Mesenchymal stem cell (in vitro differentiated cells and primary cell): Measurements from ENCODE around the gene REX1BD.

Experiments used
- DNase-seq: peaks from one replicate; pipeline ENCODE4 v3.0.0-alpha.2; 2013
- H2AFZ ChIP-seq: one replicate; pipeline ENCODE4 v1.6.1; 2013; ENCODE audit warnings: low read depth, mild to moderate bottlenecking, control low read depth, inconsistent platforms, low read length, moderate library complexity
- H2AK5ac ChIP-seq: 2 replicates; pipeline ENCODE4 v1.6.1; 2013; ENCODE audit warnings: low read length, moderate library complexity, mild to moderate bottlenecking, inconsistent platforms; ENCODE audit not compliant: severe bottlenecking
- H2BK120ac ChIP-seq: one replicate; pipeline ENCODE4 v1.6.1; 2013; ENCODE audit warnings: low read depth, mild to moderate bottlenecking, inconsistent platforms, low read length, moderate library complexity
- H2BK12ac ChIP-seq, 2 experiments: one replicate each; pipeline ENCODE4 v1.6.1; 2013; ENCODE audit warnings: inconsistent platforms in 2 of 2, low read length in 2 of 2, mild to moderate bottlenecking in 2 of 2, moderate library complexity in 2 of 2, control low read depth in 1 of 2
- H2BK15ac ChIP-seq: one replicate; pipeline ENCODE4 v1.6.1; 2013; ENCODE audit warnings: mild to moderate bottlenecking, low read depth, inconsistent platforms; ENCODE audit not compliant: poor library complexity, severe bottlenecking
- H2BK5ac ChIP-seq: 2 replicates; pipeline ENCODE4 v1.6.1; 2013; ENCODE audit warnings: low read depth, mild to moderate bottlenecking, low read length, control low read depth, inconsistent platforms; ENCODE audit not compliant: poor library complexity, severe bottlenecking
- H3K14ac ChIP-seq, 2 experiments: one replicate each; pipeline ENCODE4 v1.6.1; 2013; ENCODE audit warnings: inconsistent platforms in 2 of 2, low read length in 2 of 2, control low read depth in 1 of 2, mild to moderate bottlenecking in 1 of 2, moderate library complexity in 1 of 2
- H3K18ac ChIP-seq, 2 experiments: one replicate each; pipeline ENCODE4 v1.6.1; 2013; ENCODE audit warnings: inconsistent platforms in 2 of 2, low read length in 2 of 2, control low read depth in 1 of 2, low read depth in 1 of 2, mild to moderate bottlenecking in 1 of 2
- H3K23ac ChIP-seq, 2 experiments: one replicate each; pipeline ENCODE4 v1.6.1; 2013; ENCODE audit warnings: inconsistent platforms in 2 of 2, low read length in 2 of 2, mild to moderate bottlenecking in 2 of 2, moderate library complexity in 2 of 2, control low read depth in 1 of 2
- H3K27ac ChIP-seq: 2 replicates; pipeline ENCODE4 v1.5.1; 2013; ENCODE audit warnings: mild to moderate bottlenecking, moderate library complexity, low read length, control low read depth, inconsistent platforms; ENCODE audit not compliant: poor library complexity, severe bottlenecking
- H3K27me3 ChIP-seq, 2 experiments: 2 replicates each; pipeline versions ENCODE4 v1.6.1 to v1.7.0; 2013; ENCODE audit warnings: low read length in 2 of 2, mild to moderate bottlenecking in 2 of 2, moderate library complexity in 2 of 2, control low read depth in 1 of 2, inconsistent platforms in 1 of 2; ENCODE audit not compliant: control insufficient read depth in 1 of 2, insufficient read depth in 1 of 2
- H3K36me3 ChIP-seq, 2 experiments: 2 replicates each; pipeline versions ENCODE4 v1.6.1 to v1.7.0; 2013; ENCODE audit warnings: low read length in 2 of 2, control low read depth in 1 of 2, inconsistent platforms in 1 of 2, low read depth in 1 of 2, mild to moderate bottlenecking in 1 of 2; ENCODE audit not compliant: insufficient read depth in 2 of 2, control insufficient read depth in 1 of 2
- H3K4ac ChIP-seq, 2 experiments: one replicate each; pipeline ENCODE4 v1.6.1; 2013; ENCODE audit warnings: inconsistent platforms in 2 of 2, low read length in 2 of 2, mild to moderate bottlenecking in 2 of 2, moderate library complexity in 2 of 2, control low read depth in 1 of 2, low read depth in 1 of 2
- H3K4me1 ChIP-seq: 2 replicates; pipeline ENCODE4 v1.6.1; 2013; ENCODE audit warnings: low read depth, low read length, control low read depth; ENCODE audit not compliant: control insufficient read depth, insufficient read depth
- H3K4me2 ChIP-seq: 2 replicates; pipeline ENCODE4 v1.6.1; 2013; ENCODE audit warnings: low read length, mild to moderate bottlenecking, inconsistent platforms; ENCODE audit not compliant: poor library complexity, severe bottlenecking
- H3K4me3 ChIP-seq, 2 experiments: 2 replicates each; pipeline versions ENCODE4 v1.5.1 to v1.7.0; 2013; ENCODE audit warnings: low read length in 2 of 2, mild to moderate bottlenecking in 2 of 2, control low read depth in 1 of 2, low read depth in 1 of 2; ENCODE audit not compliant: insufficient read depth in 1 of 2
- H3K79me1 ChIP-seq: replicated peaks from 2 replicates; pipeline ENCODE4 v1.6.1; 2013; ENCODE audit warnings: mild to moderate bottlenecking, control low read depth, low read length, inconsistent platforms; ENCODE audit not compliant: poor library complexity, severe bottlenecking
- H3K9ac ChIP-seq: 2 replicates; pipeline ENCODE4 v1.7.0; 2013; ENCODE audit warnings: mild to moderate bottlenecking, low read length, moderate library complexity
- H3K9me3 ChIP-seq: 2 replicates; pipeline ENCODE4 v1.7.0; 2013; ENCODE audit warnings: mild to moderate bottlenecking, low read length; ENCODE audit not compliant: control insufficient read depth
- H4K8ac ChIP-seq: one replicate; pipeline ENCODE4 v1.6.1; 2013; ENCODE audit warnings: inconsistent platforms, mild to moderate bottlenecking, low read length, moderate library complexity
- H4K91ac ChIP-seq: one replicate; pipeline ENCODE4 v1.6.1; 2013; ENCODE audit warnings: mild to moderate bottlenecking, low read length, inconsistent platforms
- WGBS: methylation state at CpG from one replicate; pipeline ENCODE4 v1.1.7; 2013; ENCODE audit warnings: mixed read lengths; 5-methylcytosine and 5-hydroxymethylcytosine counted together

The REX1BD gene

DNA sequence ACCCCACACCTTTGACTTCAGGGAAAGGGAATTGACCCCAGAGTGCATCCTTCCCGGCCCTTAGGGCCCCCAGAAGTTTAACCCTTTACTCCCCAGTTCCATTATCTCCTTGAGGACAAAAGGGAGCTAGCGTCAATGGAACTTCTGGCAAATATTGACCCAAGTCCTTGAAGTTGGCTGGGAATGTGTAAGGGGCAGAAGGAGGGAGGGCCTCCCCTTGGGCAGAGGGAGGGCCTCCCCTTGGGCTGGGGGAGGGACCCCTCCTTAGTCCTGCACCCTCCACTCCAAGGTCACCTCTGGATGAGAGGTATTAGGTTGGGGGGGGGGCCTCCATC is 21.1 kb downstream of the REX1BD start:
- H4K8ac ChIP-seq, result no peak overlapping the region
- H4K91ac ChIP-seq, result no peak overlapping the region
- H3K4me2 ChIP-seq, result no peak overlapping the region
- no peak overlapping the region for H3K27ac ChIP-seq
- H2BK15ac ChIP-seq, result no peak overlapping the region
- no peak overlapping the region for H3K18ac ChIP-seq
- no peaks in the 10 kb centered on the region for H3K79me1 ChIP-seq
- H2AK5ac ChIP-seq, result no peak overlapping the region
- H2BK5ac ChIP-seq, result no peak overlapping the region
- H3K4me3 ChIP-seq, result no peak overlapping the region
- no peaks in the 10 kb centered on the region for H3K36me3 ChIP-seq
- peaks cover 78 to 84% of the 10 kb centered on the region in 2 experiments for H3K27me3 ChIP-seq
- H2AFZ ChIP-seq, result no peak overlapping the region
- no peak overlapping the region for H2BK12ac ChIP-seq
- no peak overlapping the region for H3K9ac ChIP-seq
- no peak overlapping the region for H2BK120ac ChIP-seq
- H3K4me1 ChIP-seq, result peaks cover 50% of the 10 kb centered on the region
- 20% methylated on average over 1 of the region's 2 CpGs for WGBS
- no peaks in the 10 kb centered on the region for H3K9me3 ChIP-seq
- DNase-seq, result no peak
- no peak overlapping the region for H3K4ac ChIP-seq
- H3K14ac ChIP-seq, result no peak overlapping the region
- H3K23ac ChIP-seq, result no peak overlapping the region

DNA sequence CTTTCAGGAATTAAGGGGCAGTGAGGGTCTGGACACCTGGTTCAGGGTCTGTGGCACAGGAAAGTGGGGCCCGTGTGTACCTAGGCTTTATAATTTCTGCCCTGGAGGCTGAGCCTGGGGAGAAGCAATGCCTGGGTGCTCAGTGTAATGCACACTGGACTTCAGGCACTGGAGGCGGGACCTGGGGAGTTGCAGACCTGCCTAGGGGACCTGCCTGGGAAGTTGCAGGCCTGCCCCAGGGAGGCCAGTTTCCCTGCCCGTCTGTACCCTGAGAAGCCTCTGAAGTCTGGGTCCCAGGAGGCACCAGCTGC is 21.6 kb downstream of the REX1BD start:
- Histone ChIP-seq H3K23ac (no peak overlapping the region), H4K91ac (no peak overlapping the region), H3K27ac (no peak overlapping the region), H3K36me3 (no peaks in the 10 kb centered on the region), H2BK120ac (no peak overlapping the region), H3K14ac (no peak overlapping the region), H3K4me2 (no peak overlapping the region), H3K4ac (no peak overlapping the region), H3K4me1 (peaks cover 50% of the 10 kb centered on the region), H3K9ac (no peak overlapping the region), H2BK15ac (no peak overlapping the region), H2AK5ac (no peak overlapping the region), H3K9me3 (no peaks in the 10 kb centered on the region), H2BK5ac (no peak overlapping the region), H2AFZ (no peak overlapping the region), H3K27me3 (peaks cover 77 to 84% of the 10 kb centered on the region in 2 experiments), H2BK12ac (no peak overlapping the region), H3K79me1 (no peaks in the 10 kb centered on the region), H4K8ac (no peak overlapping the region), H3K18ac (no peak overlapping the region), H3K4me3 (no peak overlapping the region)
- no peak for DNase-seq
- WGBS, result 33% methylated on average over 3 of the region's 3 CpGs

GRCh38 chr19:18610556-18611326 is 22.1 kb downstream of the REX1BD start:
- H3K4me3 ChIP-seq, result no peak overlapping the region
- H2BK15ac ChIP-seq, result no peak overlapping the region
- H3K4ac ChIP-seq, result no peak overlapping the region
- H4K8ac ChIP-seq, result no peak overlapping the region
- no peak overlapping the region for H3K14ac ChIP-seq
- H2BK120ac ChIP-seq, result no peak overlapping the region
- no peaks in the 10 kb centered on the region for H3K36me3 ChIP-seq
- H3K4me2 ChIP-seq, result no peak overlapping the region
- H4K91ac ChIP-seq, result no peak overlapping the region
- no peak overlapping the region for H2BK12ac ChIP-seq
- H2AK5ac ChIP-seq, result no peak overlapping the region
- no peaks in the 10 kb centered on the region for H3K79me1 ChIP-seq
- H3K9ac ChIP-seq, result no peak overlapping the region
- H3K4me1 ChIP-seq, result peaks cover 47% of the 10 kb centered on the region
- H3K9me3 ChIP-seq, result no peaks in the 10 kb centered on the region
- no peak overlapping the region for H3K18ac ChIP-seq
- WGBS, result 1% methylated on average over 25 of the region's 45 CpGs
- H2AFZ ChIP-seq, result no peak overlapping the region
- DNase-seq, result no peak
- peaks cover 73 to 82% of the 10 kb centered on the region in 2 experiments for H3K27me3 ChIP-seq
- no peak overlapping the region for H3K23ac ChIP-seq
- H3K27ac ChIP-seq, result no peak overlapping the region
- no peak overlapping the region for H2BK5ac ChIP-seq

DNA sequence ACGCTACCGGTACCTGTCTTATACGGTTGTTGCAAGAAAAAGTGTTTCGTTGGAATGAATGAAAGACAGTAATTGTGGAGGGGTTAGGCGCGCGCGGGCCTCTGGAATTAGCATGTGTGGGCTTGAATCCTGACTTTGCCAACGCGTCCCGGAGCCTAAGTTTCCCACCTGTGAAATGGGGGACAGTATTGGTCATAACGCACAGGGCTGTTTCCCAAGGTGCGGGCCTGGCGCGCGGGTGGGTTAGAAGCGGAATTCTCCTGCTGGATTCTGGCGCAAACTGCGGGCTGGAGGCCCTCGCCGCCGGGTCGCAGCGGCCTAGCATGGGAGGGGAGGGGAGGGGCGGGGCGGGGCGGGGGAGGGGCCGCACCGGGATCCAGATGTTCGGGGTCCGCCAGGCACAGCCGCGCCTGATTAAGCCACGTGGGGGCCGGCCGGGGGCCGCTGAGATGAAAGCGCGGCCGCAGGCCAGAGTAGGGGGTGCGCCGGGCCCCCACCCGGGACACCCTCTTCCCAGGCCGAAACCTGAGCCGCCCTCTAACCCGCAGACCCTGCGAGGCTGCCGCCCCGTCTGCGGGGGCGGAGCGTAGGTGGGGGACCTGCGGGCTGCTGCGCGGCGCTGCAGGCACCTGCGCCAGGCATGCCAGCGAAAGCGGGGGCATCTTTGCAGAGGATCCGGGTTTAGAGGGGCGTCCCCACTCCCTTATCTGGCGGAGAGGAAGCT is 22.9 kb downstream of the REX1BD start:
- Histone ChIP-seq H3K27ac (no peak overlapping the region), H3K36me3 (no peaks in the 10 kb centered on the region), H2AK5ac (no peak overlapping the region), H3K9me3 (peaks cover 3% of the 10 kb centered on the region), H3K27me3 (peaks cover 79 to 85% of the 10 kb centered on the region in 2 experiments), H3K14ac (no peak overlapping the region), H4K8ac (no peak overlapping the region), H3K9ac (no peak overlapping the region), H2BK5ac (no peak overlapping the region), H3K4me2 (no peak overlapping the region), H2BK120ac (no peak overlapping the region), H3K23ac (no peak overlapping the region), H2BK15ac (no peak overlapping the region), H3K18ac (no peak overlapping the region), H4K91ac (no peak overlapping the region), H2AFZ (no peak overlapping the region), H3K4me3 (no peak overlapping the region), H2BK12ac (no peak overlapping the region), H3K79me1 (no peaks in the 10 kb centered on the region), H3K4me1 (peaks cover 43% of the 10 kb centered on the region), H3K4ac (no peak overlapping the region)
- DNase-seq, result no peak
- 2% methylated on average over 39 of the region's 62 CpGs for WGBS
